Hepatocyte (in vitro differentiated cells): Measurements from ENCODE around the gene SMIM35. TPM values are rescaled to one million over a fixed set of nuclear protein-coding genes. Genes with fewer than 3 reads are reported as not detected.

ENCODE experiments used
- DNase-seq: peaks from one replicate; pipeline ENCODE4 v3.0.0-alpha.2; 2016; ENCODE audit warnings: low spot score
- H2AFZ ChIP-seq: fragments of 200-600 bp; sonication (generic); 2 replicates; pipeline ENCODE4 v1.6.0; 2016; ENCODE audit warnings: antibody characterized with exemption, mild to moderate bottlenecking
- H3K27ac ChIP-seq: fragments of 200-600 bp; sonication (generic); 2 replicates; pipeline ENCODE4 v1.5.1; 2016; ENCODE audit warnings: mild to moderate bottlenecking
- H3K27me3 ChIP-seq: fragments of 200-600 bp; sonication (generic); 2 replicates; pipeline ENCODE4 v1.6.1; 2016
- H3K36me3 ChIP-seq: fragments of 200-600 bp; sonication (generic); replicated peaks from 2 replicates; pipeline ENCODE4 v1.5.1; 2016; ENCODE audit warnings: low read depth; ENCODE audit not compliant: insufficient read depth
- H3K4me1 ChIP-seq: fragments of 200-600 bp; sonication (generic); 2 replicates; pipeline ENCODE4 v1.5.1; 2016; ENCODE audit warnings: mild to moderate bottlenecking, moderate library complexity; ENCODE audit not compliant: insufficient read depth
- H3K4me2 ChIP-seq: fragments of 200-600 bp; sonication (generic); 2 replicates; pipeline ENCODE4 v1.6.0; 2016
- H3K4me3 ChIP-seq: fragments of 200-600 bp; sonication (generic); 2 replicates; pipeline ENCODE4 v1.5.1; 2016; ENCODE audit warnings: mild to moderate bottlenecking
- H3K79me2 ChIP-seq: fragments of 200-600 bp; sonication (generic); 2 replicates; pipeline ENCODE4 v1.6.0; 2017; ENCODE audit warnings: mild to moderate bottlenecking
- H3K9me2 ChIP-seq: fragments of 200-600 bp; sonication (generic); replicated peaks from 2 replicates; pipeline ENCODE4 v1.6.0; 2017; ENCODE audit warnings: mild to moderate bottlenecking; ENCODE audit not compliant: insufficient read depth
- H3K9me3 ChIP-seq: fragments of 200-600 bp; sonication (generic); 2 replicates; pipeline ENCODE4 v1.5.1; 2016; ENCODE audit warnings: low read depth, mild to moderate bottlenecking
- H4K20me1 ChIP-seq: fragments of 200-600 bp; sonication (generic); 2 replicates; pipeline ENCODE4 v1.6.0; 2016; ENCODE audit warnings: mild to moderate bottlenecking; ENCODE audit not compliant: insufficient read depth, poor library complexity, severe bottlenecking
- EZH2 ChIP-seq: fragments of 200-600 bp; sonication (generic); IDR thresholded peaks from 2 replicates; pipeline ENCODE4 v1.6.1; 2016; ENCODE audit warnings: antibody characterized with exemption, mild to moderate bottlenecking, borderline replicate concordance
- EZH2phosphoT487 ChIP-seq: fragments of 200-600 bp; sonication (generic); IDR thresholded peaks from one replicate; pipeline ENCODE4 v1.6.1; 2018; ENCODE audit warnings: antibody characterized with exemption, mild to moderate bottlenecking, low read depth, moderate library complexity; ENCODE audit not compliant: unreplicated experiment, severe bottlenecking
- WGBS: methylation state at CpG from one replicate; pipeline ENCODE4 v1.1.6; 2016; ENCODE audit warnings: low lambda C conversion rate; ENCODE audit errors: missing lambda C conversion rate; 5-methylcytosine and 5-hydroxymethylcytosine counted together
- polyA plus RNA-seq: library from polyadenylated mRNA; unstranded; fragments of >200 nt; fragmentation: Nextera tagmentation; extraction: Ambion mirVana; gene quantifications from 2 replicates; pipeline ENCODE4 v1.2.1, GENCODE V29; 2016
- total RNA-seq: library from RNA; depleted of rRNA; stranded (reverse); fragments of >200 nt; gene quantifications from 2 replicates; pipeline ENCODE4 v1.2.3, GENCODE V29; 2014
- TF ChIP-seq, protein P1 (sequence below): fragments of 200-600 bp; sonication (generic); IDR thresholded peaks from 2 replicates; pipeline ENCODE4 v1.5.1; 2016; ENCODE audit warnings: antibody characterized with exemption, mild to moderate bottlenecking; ENCODE audit not compliant: poor library complexity

Gene SMIM35
- total and polyA plus RNA-seq, 2 experiments from 2014 or later, result 0.03 TPM; not detected in 1

- WGBS, result 74% methylated on average over 7 of the region's 7 CpGs
- no peaks in the 10 kb centered on the region for H4K20me1 ChIP-seq
- H3K4me3 ChIP-seq, result no peak overlapping the region
- H3K9me3 ChIP-seq, result no peaks in the 10 kb centered on the region
- no peak overlapping the region for H2AFZ ChIP-seq
- no peak overlapping the region for H3K27ac ChIP-seq
- H3K27me3 ChIP-seq, result peaks cover 14% of the 10 kb centered on the region
- H3K36me3 ChIP-seq, result no peaks in the 10 kb centered on the region
- H3K4me1 ChIP-seq, result no peaks in the 10 kb centered on the region
- H3K79me2 ChIP-seq, result no peaks in the 10 kb centered on the region
- no peak overlapping the region for H3K4me2 ChIP-seq
- no peaks in the 10 kb centered on the region for H3K9me2 ChIP-seq
- no peak for TF ChIP-seq EZH2
- TF ChIP-seq, protein P1, sequence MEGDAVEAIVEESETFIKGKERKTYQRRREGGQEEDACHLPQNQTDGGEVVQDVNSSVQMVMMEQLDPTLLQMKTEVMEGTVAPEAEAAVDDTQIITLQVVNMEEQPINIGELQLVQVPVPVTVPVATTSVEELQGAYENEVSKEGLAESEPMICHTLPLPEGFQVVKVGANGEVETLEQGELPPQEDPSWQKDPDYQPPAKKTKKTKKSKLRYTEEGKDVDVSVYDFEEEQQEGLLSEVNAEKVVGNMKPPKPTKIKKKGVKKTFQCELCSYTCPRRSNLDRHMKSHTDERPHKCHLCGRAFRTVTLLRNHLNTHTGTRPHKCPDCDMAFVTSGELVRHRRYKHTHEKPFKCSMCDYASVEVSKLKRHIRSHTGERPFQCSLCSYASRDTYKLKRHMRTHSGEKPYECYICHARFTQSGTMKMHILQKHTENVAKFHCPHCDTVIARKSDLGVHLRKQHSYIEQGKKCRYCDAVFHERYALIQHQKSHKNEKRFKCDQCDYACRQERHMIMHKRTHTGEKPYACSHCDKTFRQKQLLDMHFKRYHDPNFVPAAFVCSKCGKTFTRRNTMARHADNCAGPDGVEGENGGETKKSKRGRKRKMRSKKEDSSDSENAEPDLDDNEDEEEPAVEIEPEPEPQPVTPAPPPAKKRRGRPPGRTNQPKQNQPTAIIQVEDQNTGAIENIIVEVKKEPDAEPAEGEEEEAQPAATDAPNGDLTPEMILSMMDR, result no peak
- no peak for TF ChIP-seq EZH2phosphoT487
- no peak for DNase-seq
These were observed 48.5 kb upstream of the SMIM35 start for GRCh38 chr11:118135051-118135795.

GRCh38 chr11:118133816-118134215, 47.1 kb upstream of the SMIM35 start:
- Histone ChIP-seq H3K4me3 (no peak overlapping the region), H3K79me2 (no peaks in the 10 kb centered on the region), H3K9me3 (no peaks in the 10 kb centered on the region), H4K20me1 (no peaks in the 10 kb centered on the region), H3K27me3 (peaks cover 14% of the 10 kb centered on the region), H3K36me3 (no peaks in the 10 kb centered on the region), H2AFZ (no peak overlapping the region), H3K4me1 (peaks cover 4% of the 10 kb centered on the region), H3K4me2 (no peak overlapping the region), H3K27ac (no peak overlapping the region), H3K9me2 (no peaks in the 10 kb centered on the region)
- no peak for DNase-seq
- TF ChIP-seq EZH2phosphoT487, result no peak
- TF ChIP-seq EZH2, result no peak
- TF ChIP-seq, protein P1, result no peak
- 88% methylated on average over 10 of the region's 10 CpGs for WGBS

DNA sequence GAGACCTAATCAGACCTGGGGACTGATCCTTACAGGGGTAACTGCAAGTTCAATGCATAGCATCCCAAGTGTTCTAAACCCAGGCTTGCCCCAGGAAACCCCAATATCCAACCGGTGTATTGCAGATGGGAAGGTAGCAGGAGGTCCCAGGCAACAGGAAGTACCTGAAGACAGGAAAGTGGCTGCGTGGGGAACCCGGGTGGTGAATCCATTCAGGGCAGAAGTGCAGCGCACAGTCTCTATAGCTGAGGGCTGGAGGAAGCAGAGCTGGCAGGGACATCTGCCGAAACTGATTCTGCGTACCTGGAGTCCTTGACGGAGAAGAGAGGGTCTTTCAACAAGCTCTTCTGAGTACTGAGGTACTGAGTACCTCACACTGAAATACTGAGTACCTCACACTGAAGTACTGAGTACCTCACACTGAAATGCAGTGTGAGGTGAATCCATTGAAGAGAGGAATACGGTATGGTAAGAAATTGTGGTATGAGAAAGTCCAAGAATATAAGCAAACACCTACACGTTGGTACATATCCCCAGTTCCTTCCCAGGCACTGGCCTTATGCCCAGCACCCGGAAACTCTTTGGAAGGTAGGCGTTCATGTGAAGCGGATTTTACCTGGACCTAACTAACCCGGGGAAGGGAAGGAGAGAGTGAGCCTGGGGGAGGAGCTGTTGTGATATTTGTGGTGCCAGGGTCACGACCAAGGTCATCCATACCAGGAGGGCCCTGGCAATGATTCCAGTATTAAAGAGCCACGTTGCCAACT, 45.8 kb upstream of the SMIM35 start:
- no peak for DNase-seq
- TF ChIP-seq EZH2phosphoT487, result no peak
- no peak for TF ChIP-seq EZH2
- TF ChIP-seq, protein P1, result no peak
- no peak overlapping the region for H3K4me3 ChIP-seq
- no peaks in the 10 kb centered on the region for H3K36me3 ChIP-seq
- H3K79me2 ChIP-seq, result no peaks in the 10 kb centered on the region
- no peaks in the 10 kb centered on the region for H4K20me1 ChIP-seq
- H3K4me1 ChIP-seq, result peaks cover 4% of the 10 kb centered on the region
- H3K27me3 ChIP-seq, result peaks cover 12% of the 10 kb centered on the region
- H3K4me2 ChIP-seq, result no peak overlapping the region
- H2AFZ ChIP-seq, result no peak overlapping the region
- WGBS, result 88% methylated on average over 15 of the region's 15 CpGs
- no peaks in the 10 kb centered on the region for H3K9me3 ChIP-seq
- H3K9me2 ChIP-seq, result no peaks in the 10 kb centered on the region
- H3K27ac ChIP-seq, result no peak overlapping the region
